Kidney tubule cell (primary cell): ENCODE data around the gene AGPS.
"Not testable (repeated sequence)": the region's sequence is repeated elsewhere in the genome, so short reads cannot be mapped to it uniquely, and the experiment has no call there.

Experiments used
- DNase-seq: peaks from one replicate; pipeline ENCODE4 v3.0.0-alpha.2; 2018; ENCODE audit warnings: low spot score

AGPS gene

GRCh38 chr2:177474301-177474700, 81.7 kb downstream of the AGPS start:
- DNase-seq, result no peak

GRCh38 chr2:177474998-177475397, 82.4 kb downstream of the AGPS start:
- DNase-seq, result peak; percentile 54

GRCh38 chr2:177476897-177477296, 84.3 kb downstream of the AGPS start:
- no peak for DNase-seq

GRCh38 chr2:177478029-177478428, 85.5 kb downstream of the AGPS start:
- no peak for DNase-seq

GRCh38 chr2:177478907-177479306, 86.3 kb downstream of the AGPS start:
- no peak for DNase-seq

- no peak for DNase-seq
Observed at GRCh38 chr2:177482195-177482594, 89.6 kb downstream of the AGPS start.

GRCh38 chr2:177483531-177483930, 91.0 kb downstream of the AGPS start:
- no peak for DNase-seq

- DNase-seq, result no peak
Observed at GRCh38 chr2:177484180-177484795, 91.7 kb downstream of the AGPS start.

GRCh38 chr2:177485657-177486056, 93.1 kb downstream of the AGPS start:
- DNase-seq, result not testable (repeated sequence)

- DNase-seq, result peak; percentile 38
Observed at GRCh38 chr2:177489719-177490301, 97.2 kb downstream of the AGPS start.

GRCh38 chr2:177495945-177496344, 103.4 kb downstream of the AGPS start:
- no peak for DNase-seq

GRCh38 chr2:177496921-177497320, 104.3 kb downstream of the AGPS start:
- no peak for DNase-seq

GRCh38 chr2:177501186-177501585, 108.6 kb downstream of the AGPS start:
- DNase-seq, result peak; percentile 29

GRCh38 chr2:177506505-177506904, 113.9 kb downstream of the AGPS start:
- no peak for DNase-seq

GRCh38 chr2:177506998-177507397, 114.4 kb downstream of the AGPS start:
- no peak for DNase-seq

GRCh38 chr2:177516824-177517544, 124.4 kb downstream of the AGPS start:
- DNase-seq, result no peak

- no peak for DNase-seq
Observed at GRCh38 chr2:177518754-177519153, 126.2 kb downstream of the AGPS start.

GRCh38 chr2:177519534-177520115, 127.1 kb downstream of the AGPS start:
- no peak for DNase-seq

- no peak for DNase-seq
Observed at GRCh38 chr2:177520324-177520723, 127.8 kb downstream of the AGPS start.

- DNase-seq, result no peak
Observed at GRCh38 chr2:177523781-177524180, 131.2 kb downstream of the AGPS start.

- DNase-seq, result no peak
Observed at GRCh38 chr2:177525351-177525924, 132.9 kb downstream of the AGPS start.

- no peak for DNase-seq
Observed at GRCh38 chr2:177528351-177528933, 135.9 kb downstream of the AGPS start.
